DOHH2 (cell line): Measurements from ENCODE around the gene RXRA.

Experiments used
- H3F3A ChIP-seq: fragments of 200-600 bp; sonication (generic), shearing (Covaris generic); 2 replicates; pipeline ENCODE4 v1.6.0; 2016; ENCODE audit warnings: antibody characterized with exemption, mild to moderate bottlenecking; ENCODE audit not compliant: control insufficient read depth, insufficient read depth
- H3K27ac ChIP-seq: fragments of 200-600 bp; sonication (generic); 2 replicates; pipeline ENCODE4 v1.5.1; 2014; ENCODE audit warnings: low read depth, mild to moderate bottlenecking, low read length, moderate library complexity
- H3K27me3 ChIP-seq: fragments of 200-600 bp; sonication (generic); 2 replicates; pipeline ENCODE4 v1.6.1; 2014; ENCODE audit warnings: mild to moderate bottlenecking, low read length, mixed read lengths; ENCODE audit not compliant: control insufficient read depth
- H3K36me3 ChIP-seq: fragments of 200-600 bp; sonication (generic); 2 replicates; pipeline ENCODE4 v1.6.1; 2014; ENCODE audit warnings: mild to moderate bottlenecking, low read length, moderate library complexity, mixed read lengths; ENCODE audit not compliant: control insufficient read depth
- H3K4me1 ChIP-seq: fragments of 200-600 bp; sonication (generic); 2 replicates; pipeline ENCODE4 v1.6.1; 2014; ENCODE audit warnings: mild to moderate bottlenecking, low read length, mixed read lengths; ENCODE audit not compliant: control insufficient read depth
- H3K4me2 ChIP-seq: fragments of 200-600 bp; sonication (generic); 2 replicates; pipeline ENCODE4 v1.6.0; 2014; ENCODE audit warnings: mild to moderate bottlenecking, low read length, moderate library complexity
- H3K4me3 ChIP-seq: fragments of 200-600 bp; sonication (generic); 2 replicates; pipeline ENCODE4 v1.5.1; 2014; ENCODE audit warnings: mild to moderate bottlenecking, low read length, mixed read lengths
- H3K79me2 ChIP-seq: fragments of 200-600 bp; sonication (generic); 2 replicates; pipeline ENCODE4 v1.6.1; 2014; ENCODE audit warnings: mild to moderate bottlenecking, low read length, mixed read lengths; ENCODE audit not compliant: control insufficient read depth
- H3K9me2 ChIP-seq: fragments of 200-600 bp; sonication (generic); replicated peaks from 2 replicates; pipeline ENCODE4 v1.6.1; 2014; ENCODE audit warnings: mild to moderate bottlenecking, low read length, mixed read lengths; ENCODE audit not compliant: control insufficient read depth
- H3K9me3 ChIP-seq: fragments of 200-600 bp; sonication (generic); 2 replicates; pipeline ENCODE4 v1.6.1; 2014; ENCODE audit warnings: antibody characterized with exemption, low read length, mixed read lengths; ENCODE audit not compliant: control insufficient read depth, insufficient read depth
- H4K20me1 ChIP-seq: fragments of 200-600 bp; sonication (generic); 2 replicates; pipeline ENCODE4 v1.6.0; 2014; ENCODE audit warnings: low read depth, mild to moderate bottlenecking, antibody characterized with exemption, low read length, moderate library complexity; ENCODE audit not compliant: control insufficient read depth, insufficient read depth
- CTCF ChIP-seq: fragments of 200-600 bp; sonication (generic); IDR thresholded peaks from one replicate; pipeline ENCODE4 v1.5.1; 2014; ENCODE audit warnings: antibody characterized with exemption, mild to moderate bottlenecking, low read depth, low read length; ENCODE audit not compliant: poor library complexity, severe bottlenecking
- EZH2phosphoT487 ChIP-seq: fragments of 200-600 bp; sonication (generic); IDR thresholded peaks from 2 replicates; pipeline ENCODE4 v1.6.1; 2017; ENCODE audit warnings: borderline replicate concordance, mild to moderate bottlenecking, antibody characterized with exemption, low read length, moderate library complexity, mixed read lengths

RXRA gene

GRCh38 chr9:134341306-134341705 is 15.1 kb downstream of the RXRA start:
- no peaks in the 10 kb centered on the region for H3K36me3 ChIP-seq
- no peaks in the 10 kb centered on the region for H3K27me3 ChIP-seq
- no peaks in the 10 kb centered on the region for H3K4me1 ChIP-seq
- no peaks in the 10 kb centered on the region for H3F3A ChIP-seq
- no peak overlapping the region for H3K27ac ChIP-seq
- no peaks in the 10 kb centered on the region for H3K9me3 ChIP-seq
- TF ChIP-seq EZH2phosphoT487, result no peak
- TF ChIP-seq CTCF, result no peak
- no peak overlapping the region for H3K4me3 ChIP-seq
- H3K9me2 ChIP-seq, result no peaks in the 10 kb centered on the region
- H4K20me1 ChIP-seq, result no peaks in the 10 kb centered on the region
- no peak overlapping the region for H3K4me2 ChIP-seq
- no peaks in the 10 kb centered on the region for H3K79me2 ChIP-seq

GRCh38 chr9:134341929-134342745 is 15.9 kb downstream of the RXRA start:
- Histone ChIP-seq H3K4me3 (no peak overlapping the region), H3K36me3 (no peaks in the 10 kb centered on the region), H4K20me1 (no peaks in the 10 kb centered on the region), H3F3A (no peaks in the 10 kb centered on the region), H3K27ac (no peak overlapping the region), H3K4me1 (no peaks in the 10 kb centered on the region), H3K4me2 (no peak overlapping the region), H3K9me3 (no peaks in the 10 kb centered on the region), H3K9me2 (no peaks in the 10 kb centered on the region), H3K79me2 (no peaks in the 10 kb centered on the region), H3K27me3 (no peaks in the 10 kb centered on the region)
- TF ChIP-seq CTCF (no peak), EZH2phosphoT487 (no peak)

GRCh38 chr9:134342746-134343115 is 16.5 kb downstream of the RXRA start:
- TF ChIP-seq CTCF, result no peak
- no peaks in the 10 kb centered on the region for H3K79me2 ChIP-seq
- no peaks in the 10 kb centered on the region for H3K9me2 ChIP-seq
- no peaks in the 10 kb centered on the region for H3K36me3 ChIP-seq
- no peaks in the 10 kb centered on the region for H3F3A ChIP-seq
- H3K4me3 ChIP-seq, result no peak overlapping the region
- H3K9me3 ChIP-seq, result no peaks in the 10 kb centered on the region
- H4K20me1 ChIP-seq, result no peaks in the 10 kb centered on the region
- H3K4me2 ChIP-seq, result no peak overlapping the region
- H3K4me1 ChIP-seq, result no peaks in the 10 kb centered on the region
- no peaks in the 10 kb centered on the region for H3K27me3 ChIP-seq
- H3K27ac ChIP-seq, result no peak overlapping the region
